ENCODE results near the gene UXT. TPM values are rescaled to one million over a fixed set of nuclear protein-coding genes. Genes with fewer than 3 reads are reported as not detected.

The UXT gene
- total and polyA plus RNA-seq, 8 donors = 2.9 to 320 (median 90.0) TPM

DNA sequence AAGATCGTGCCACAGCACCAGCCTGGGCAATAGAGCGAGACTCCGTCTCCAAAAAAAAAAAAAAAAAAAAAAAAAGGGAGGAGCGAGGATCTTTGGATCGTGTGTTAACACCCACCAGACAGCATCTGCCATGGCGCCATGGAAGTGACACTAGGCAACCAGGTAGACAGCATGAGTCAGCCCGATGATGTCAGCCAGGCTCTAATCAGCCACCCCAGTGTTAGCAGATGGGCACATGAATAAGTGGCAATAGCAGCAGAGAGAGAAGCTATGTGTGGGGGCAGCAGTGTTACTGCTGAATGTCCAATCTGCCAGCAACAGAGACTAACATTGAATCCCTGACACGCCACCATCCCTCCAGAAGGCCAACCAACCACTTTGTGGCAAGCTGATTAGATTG lies 45.9 kb downstream of the UXT start:
- Histone ChIP-seq H3K9me3 (peaks cover 0 to 9% (median 0%) of the 10 kb centered on the region in 4 donors), H3K27me3 (peaks cover 0 to 6% (median 0%) of the 10 kb centered on the region in 3 donors), H3K4me3 (no peak overlapping the region), H3K36me3 (no peaks in the 10 kb centered on the region), H3K27ac (no peak overlapping the region), H3K4me1 (no peaks in the 10 kb centered on the region)
- DNase-seq = no peak
- WGBS, 5 donors = 75 to 93% (median 90%) methylated on average over 5 to 8 of the region's 8 CpGs
- TF ChIP-seq, protein P1, sequence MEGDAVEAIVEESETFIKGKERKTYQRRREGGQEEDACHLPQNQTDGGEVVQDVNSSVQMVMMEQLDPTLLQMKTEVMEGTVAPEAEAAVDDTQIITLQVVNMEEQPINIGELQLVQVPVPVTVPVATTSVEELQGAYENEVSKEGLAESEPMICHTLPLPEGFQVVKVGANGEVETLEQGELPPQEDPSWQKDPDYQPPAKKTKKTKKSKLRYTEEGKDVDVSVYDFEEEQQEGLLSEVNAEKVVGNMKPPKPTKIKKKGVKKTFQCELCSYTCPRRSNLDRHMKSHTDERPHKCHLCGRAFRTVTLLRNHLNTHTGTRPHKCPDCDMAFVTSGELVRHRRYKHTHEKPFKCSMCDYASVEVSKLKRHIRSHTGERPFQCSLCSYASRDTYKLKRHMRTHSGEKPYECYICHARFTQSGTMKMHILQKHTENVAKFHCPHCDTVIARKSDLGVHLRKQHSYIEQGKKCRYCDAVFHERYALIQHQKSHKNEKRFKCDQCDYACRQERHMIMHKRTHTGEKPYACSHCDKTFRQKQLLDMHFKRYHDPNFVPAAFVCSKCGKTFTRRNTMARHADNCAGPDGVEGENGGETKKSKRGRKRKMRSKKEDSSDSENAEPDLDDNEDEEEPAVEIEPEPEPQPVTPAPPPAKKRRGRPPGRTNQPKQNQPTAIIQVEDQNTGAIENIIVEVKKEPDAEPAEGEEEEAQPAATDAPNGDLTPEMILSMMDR (IDR thresholded peaks at IDR 0.05) = no peak
- TF ChIP-seq POLR2AphosphoS5 (IDR thresholded peaks at IDR 0.05) (no peak), POLR2A (IDR thresholded peaks at IDR 0.05) (no peak), EP300 (IDR thresholded peaks at IDR 0.05) (no peak)
- intact Hi-C loops (cut with DNase I; ENCODE audit: low total_unique reads) = no loop called here

DNA sequence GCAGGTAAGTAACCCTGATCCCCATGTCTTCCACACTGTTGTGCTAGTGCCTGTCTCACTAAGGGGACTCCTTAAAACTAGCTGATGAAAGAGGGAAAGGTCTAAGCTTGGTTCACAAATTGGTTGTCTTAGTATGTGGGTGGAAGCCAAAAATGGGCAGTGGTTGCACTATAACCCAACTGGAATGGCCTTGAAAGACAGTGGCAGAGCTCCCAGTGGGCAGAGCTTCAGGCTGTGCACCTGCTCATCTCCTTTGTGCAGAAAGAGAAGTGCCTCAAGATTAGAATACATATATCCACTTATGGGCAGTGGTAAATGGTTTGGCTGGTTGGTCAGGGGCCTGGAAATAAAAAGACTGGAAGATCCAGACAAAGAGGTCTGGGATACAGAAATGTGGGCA lies 46.6 kb downstream of the UXT start:
- H3K36me3 ChIP-seq = no peaks in the 10 kb centered on the region
- H3K4me1 ChIP-seq = no peaks in the 10 kb centered on the region
- no peak overlapping the region for H3K4me3 ChIP-seq
- H3K9me3 ChIP-seq = peaks cover 0 to 9% (median 0%) of the 10 kb centered on the region in 4 donors
- no peak for DNase-seq
- intact Hi-C loops (cut with DNase I; ENCODE audit: low total_unique reads) = no loop called here
- no peak overlapping the region for H3K27ac ChIP-seq
- peaks cover 0 to 6% (median 0%) of the 10 kb centered on the region in 3 donors for H3K27me3 ChIP-seq
- TF ChIP-seq POLR2A (IDR thresholded peaks at IDR 0.05) (no peak), EP300 (IDR thresholded peaks at IDR 0.05) (no peak), POLR2AphosphoS5 (IDR thresholded peaks at IDR 0.05) (no peak)
- TF ChIP-seq, protein P1 (IDR thresholded peaks at IDR 0.05) = no peak

DNA sequence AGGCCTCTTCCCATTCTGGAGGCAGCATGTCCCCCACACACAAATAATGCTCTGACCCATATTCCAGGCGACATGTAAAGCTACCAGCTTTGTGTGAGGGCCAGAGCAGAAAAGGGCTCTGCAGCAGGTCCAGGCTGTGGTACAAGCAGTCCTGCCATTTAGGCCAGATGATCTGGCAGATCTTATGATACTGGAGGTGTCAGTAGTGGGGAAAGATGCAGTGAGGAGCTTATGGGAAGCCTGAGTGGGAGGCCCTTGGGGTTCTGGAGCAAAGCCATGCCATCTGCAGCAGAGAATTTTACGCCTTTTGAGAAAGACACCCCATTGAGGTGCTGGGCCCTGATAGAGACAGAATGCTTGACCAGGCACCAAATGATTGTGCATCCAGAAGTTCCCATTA lies 47.1 kb downstream of the UXT start:
- H3K36me3 ChIP-seq = no peaks in the 10 kb centered on the region
- H3K4me3 ChIP-seq = no peak overlapping the region
- intact Hi-C loops (cut with DNase I; ENCODE audit: low total_unique reads) = no loop called here
- H3K27me3 ChIP-seq = peaks cover 0 to 6% (median 0%) of the 10 kb centered on the region in 3 donors
- no peak overlapping the region for H3K27ac ChIP-seq
- 67 to 90% (median 84%) methylated on average over 2 of the region's 2 CpGs for WGBS, 5 donors
- H3K4me1 ChIP-seq = no peaks in the 10 kb centered on the region
- DNase-seq = no peak
- H3K9me3 ChIP-seq = peaks cover 0 to 9% (median 0%) of the 10 kb centered on the region in 4 donors
- TF ChIP-seq POLR2AphosphoS5 (IDR thresholded peaks at IDR 0.05) = no peak
- TF ChIP-seq, protein P1 (IDR thresholded peaks at IDR 0.05) = no peak
- no peak for TF ChIP-seq POLR2A (IDR thresholded peaks at IDR 0.05)
- no peak for TF ChIP-seq EP300 (IDR thresholded peaks at IDR 0.05)

DNA sequence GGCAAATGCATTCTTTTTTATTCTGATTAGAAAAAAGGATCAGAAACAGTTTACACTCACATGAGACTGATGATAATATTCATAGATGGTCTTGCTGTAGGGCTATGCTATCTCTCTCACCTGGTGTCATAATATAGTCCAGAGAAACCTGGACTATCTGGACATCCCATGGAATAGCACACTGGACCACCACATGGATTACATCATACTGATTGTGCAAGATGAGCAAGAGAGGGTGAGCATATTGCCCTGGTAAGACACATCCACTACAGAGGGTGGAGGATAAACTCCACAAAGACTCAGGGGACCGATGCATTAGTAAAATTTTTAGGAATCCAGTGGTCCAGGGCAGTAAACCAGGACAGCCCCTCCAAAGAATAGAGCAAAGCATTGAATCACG lies 47.5 kb downstream of the UXT start:
- TF ChIP-seq POLR2A (IDR thresholded peaks at IDR 0.05) (no peak), EP300 (IDR thresholded peaks at IDR 0.05) (no peak)
- TF ChIP-seq, protein P1 (IDR thresholded peaks at IDR 0.05) = no peak
- H3K4me3 ChIP-seq = no peak overlapping the region
- peaks cover 0 to 6% (median 0%) of the 10 kb centered on the region in 3 donors for H3K27me3 ChIP-seq
- WGBS, 5 donors = 60 to 93% (median 87%) methylated on average over 2 of the region's 2 CpGs
- DNase-seq = no peak
- peaks cover 0 to 9% (median 0%) of the 10 kb centered on the region in 4 donors for H3K9me3 ChIP-seq
- H3K27ac ChIP-seq = no peak overlapping the region
- H3K4me1 ChIP-seq = no peaks in the 10 kb centered on the region
- no peaks in the 10 kb centered on the region for H3K36me3 ChIP-seq
- intact Hi-C loops (cut with DNase I; ENCODE audit: low total_unique reads) = no loop called here
